K562 (cell line): ENCODE measurements around the gene KLF2. TPM values are rescaled to one million over a fixed set of nuclear protein-coding genes. Genes with fewer than 3 reads are reported as not detected.
A peak's percentile ranks its signal among the peaks of the same experiment; 100 is the strongest.

Experiments
- C11orf30 ChIP-seq: fragments of 450-650 bp; IDR thresholded peaks from 2 replicates; pipeline ENCODE4 v1.6.1; 2016; ENCODE audit warnings: low read depth, mild to moderate bottlenecking
- CXXC5 ChIP-seq: fragments of 250-450 bp; sonication (Bioruptor Pico); IDR thresholded peaks from 2 replicates; pipeline ENCODE4 v1.8.0; 2022; ENCODE audit warnings: inconsistent platforms, mild to moderate bottlenecking, moderate library complexity
- DMBX1 ChIP-seq: fragments of 250-450 bp; sonication (Bioruptor Pico); IDR thresholded peaks from 2 replicates; pipeline ENCODE4 v1.8.0; 2022; ENCODE audit warnings: inconsistent platforms, mild to moderate bottlenecking, moderate library complexity, borderline replicate concordance
- KHSRP ChIP-seq: fragments of 450-650 bp; IDR thresholded peaks from 2 replicates; pipeline ENCODE4 v1.6.1; 2017
- POLR3A ChIP-seq: IDR thresholded peaks from 2 replicates; pipeline ENCODE4 v1.6.1; 2011; ENCODE audit warnings: borderline replicate concordance, mild to moderate bottlenecking, moderate library complexity; ENCODE audit not compliant: insufficient read length, insufficient read depth; ENCODE audit errors: extremely low read depth
- RAD51 ChIP-seq: fragments of 450-650 bp; IDR thresholded peaks from 2 replicates; pipeline ENCODE4 v1.7.1; 2016; ENCODE audit warnings: low read depth, mild to moderate bottlenecking, borderline replicate concordance
- RBM25 ChIP-seq: fragments of 200-400 bp; formaldehyde crosslinking; IDR thresholded peaks from 2 replicates; pipeline ENCODE4 v1.6.1; 2018; ENCODE audit warnings: low read length, low read depth, moderate library complexity; ENCODE audit not compliant: severe bottlenecking
- SNIP1 ChIP-seq: fragments of 450-650 bp; IDR thresholded peaks from 2 replicates; pipeline ENCODE4 v1.7.1; 2017; ENCODE audit warnings: low read depth, mild to moderate bottlenecking
- ZBED1 ChIP-seq: IDR thresholded peaks from 2 replicates; pipeline ENCODE4 v1.6.1; 2014
- ZKSCAN1 ChIP-seq: fragments of 150-350 bp; IDR thresholded peaks from 2 replicates; pipeline ENCODE4 v1.6.1; 2016; ENCODE audit warnings: low read depth, low read length
- ZNF12 ChIP-seq: sonication (generic); formaldehyde crosslinking; IDR thresholded peaks from 2 replicates; pipeline ENCODE4 v1.4.0; 2020; ENCODE audit warnings: mild to moderate bottlenecking, missing genetic modification reagents
- ZNF609 ChIP-seq: sonication (generic); formaldehyde crosslinking; IDR thresholded peaks from 2 replicates; pipeline ENCODE4 v1.8.1; 2023; ENCODE audit warnings: missing genetic modification reagents, mild to moderate bottlenecking, borderline replicate concordance
- ZNF639 ChIP-seq, 2 experiments: fragments of 200-800 bp in 1 of 2; sonication (Bioruptor generic) in 1 of 2; sonication (generic) in 1 of 2; formaldehyde crosslinking in 1 of 2; IDR thresholded peaks in 1 of 2; conservative IDR thresholded peaks in 1 of 2; 2 replicates each; pipeline versions ENCODE4 v1.5.0 to v1.6.1; 2016 to 2020; ENCODE audit warnings: missing compliant biosample characterization in 1 of 2, missing genetic modification characterization in 1 of 2, missing genetic modification reagents in 1 of 2
- polyA plus RNA-seq, 8 experiments: library from polyadenylated mRNA; depleted of rRNA in 4 of 8; stranded (reverse) in 5 of 8; unstranded in 3 of 8; fragments of >200 nt; fragmentation: Nextera tagmentation in 2 of 8; fragmentation: Illumina TruSeq in 1 of 8; extraction: Ambion mirVana in 2 of 8; extraction: Trizol in 1 of 8; gene quantifications; 2 replicates each; pipeline versions ENCODE4 v1.2.1 to v1.2.3, GENCODE V29; 2011 to 2014; ENCODE audit warnings: inconsistent platforms in 1 of 8, missing spikeins in 1 of 8
- total RNA-seq, 7 experiments: library from RNA; depleted of rRNA in 6 of 7; stranded (reverse); fragments of >200 nt in 6 of 7; fragmentation: Illumina TruSeq in 2 of 7; extraction: Trizol in 2 of 7; gene quantifications; 2 replicates each; pipeline versions ENCODE4 v1.2.1 to v1.2.3, GENCODE V29; 2011 to 2021; ENCODE audit warnings: low replicate concordance in 1 of 7
- TF ChIP-seq, protein P1 (sequence below), 2 experiments: fragments of 450-650 bp; formaldehyde crosslinking in 1 of 2; IDR thresholded peaks; 2 replicates each; pipeline versions ENCODE4 v1.4.0 to v1.6.1; 2014 to 2020; ENCODE audit warnings: mild to moderate bottlenecking in 2 of 2, borderline replicate concordance in 1 of 2, low read depth in 1 of 2

Gene KLF2
- total and polyA plus RNA-seq, 9 of the 15 experiments (the other 6 are each of a cell fraction or from before 2014, with no cell fraction given) = 0.07 to 0.71 TPM; not detected in 7

GRCh38 chr19:16316506-16316882 is 8.1 kb upstream of the KLF2 start (continued):
- no peak for TF ChIP-seq ZNF609
- TF ChIP-seq RAD51 = no peak
- TF ChIP-seq POLR3A = no peak
- TF ChIP-seq, protein P1, sequence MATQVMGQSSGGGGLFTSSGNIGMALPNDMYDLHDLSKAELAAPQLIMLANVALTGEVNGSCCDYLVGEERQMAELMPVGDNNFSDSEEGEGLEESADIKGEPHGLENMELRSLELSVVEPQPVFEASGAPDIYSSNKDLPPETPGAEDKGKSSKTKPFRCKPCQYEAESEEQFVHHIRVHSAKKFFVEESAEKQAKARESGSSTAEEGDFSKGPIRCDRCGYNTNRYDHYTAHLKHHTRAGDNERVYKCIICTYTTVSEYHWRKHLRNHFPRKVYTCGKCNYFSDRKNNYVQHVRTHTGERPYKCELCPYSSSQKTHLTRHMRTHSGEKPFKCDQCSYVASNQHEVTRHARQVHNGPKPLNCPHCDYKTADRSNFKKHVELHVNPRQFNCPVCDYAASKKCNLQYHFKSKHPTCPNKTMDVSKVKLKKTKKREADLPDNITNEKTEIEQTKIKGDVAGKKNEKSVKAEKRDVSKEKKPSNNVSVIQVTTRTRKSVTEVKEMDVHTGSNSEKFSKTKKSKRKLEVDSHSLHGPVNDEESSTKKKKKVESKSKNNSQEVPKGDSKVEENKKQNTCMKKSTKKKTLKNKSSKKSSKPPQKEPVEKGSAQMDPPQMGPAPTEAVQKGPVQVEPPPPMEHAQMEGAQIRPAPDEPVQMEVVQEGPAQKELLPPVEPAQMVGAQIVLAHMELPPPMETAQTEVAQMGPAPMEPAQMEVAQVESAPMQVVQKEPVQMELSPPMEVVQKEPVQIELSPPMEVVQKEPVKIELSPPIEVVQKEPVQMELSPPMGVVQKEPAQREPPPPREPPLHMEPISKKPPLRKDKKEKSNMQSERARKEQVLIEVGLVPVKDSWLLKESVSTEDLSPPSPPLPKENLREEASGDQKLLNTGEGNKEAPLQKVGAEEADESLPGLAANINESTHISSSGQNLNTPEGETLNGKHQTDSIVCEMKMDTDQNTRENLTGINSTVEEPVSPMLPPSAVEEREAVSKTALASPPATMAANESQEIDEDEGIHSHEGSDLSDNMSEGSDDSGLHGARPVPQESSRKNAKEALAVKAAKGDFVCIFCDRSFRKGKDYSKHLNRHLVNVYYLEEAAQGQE (IDR thresholded peaks at IDR 0.05; ENCODE audit: borderline replicate concordance) = peak; percentile 74
- TF ChIP-seq, protein P1 (CRISPR knock-in tag; IDR thresholded peaks at IDR 0.05; ENCODE audit: low read depth) = no peak
- peak in 1 of 2 experiments; percentile 1; a peak in 1 of 4 replicates for TF ChIP-seq ZNF639 (CRISPR knock-in tag; conservative IDR thresholded peaks at IDR 0.05 in 1 of 2, IDR thresholded peaks at IDR 0.05 in 1 of 2)
- no peak for TF ChIP-seq KHSRP
- TF ChIP-seq SNIP1 = no peak
- TF ChIP-seq RBM25 = peak; percentile 17
- TF ChIP-seq ZNF12 (CRISPR knock-in tag) = no peak
- no peak for TF ChIP-seq ZBED1
- no peak for TF ChIP-seq ZKSCAN1
- no peak for TF ChIP-seq C11orf30
- TF ChIP-seq DMBX1 = no peak
- TF ChIP-seq CXXC5 (CRISPR knock-in tag) = no peak
